WERI-Rb-1 (cell line): ENCODE data around the gene KAZN.

Experiments
- DNase-seq: peaks from one replicate; pipeline ENCODE4 v3.0.0-alpha.2; 2020
- H3K27ac ChIP-seq: fragments of 250-450 bp; sonication (Bioruptor Pico); 2 replicates; pipeline ENCODE4 v1.5.1; 2020; ENCODE audit warnings: mild to moderate bottlenecking, moderate library complexity
- H3K27me3 ChIP-seq: fragments of 250-450 bp; sonication (Bioruptor Pico); 2 replicates; pipeline ENCODE4 v1.5.1; 2021; ENCODE audit warnings: mild to moderate bottlenecking, low read depth, moderate library complexity; ENCODE audit not compliant: insufficient read depth, severe bottlenecking
- H3K36me3 ChIP-seq: fragments of 250-450 bp; sonication (Bioruptor Pico); 2 replicates; pipeline ENCODE4 v1.5.1; 2020; ENCODE audit warnings: mild to moderate bottlenecking, moderate library complexity
- H3K4me3 ChIP-seq: 2 replicates; pipeline ENCODE4 v1.5.1; 2011; ENCODE audit warnings: low read depth, mild to moderate bottlenecking, control low read depth, low read length
- H3K9me3 ChIP-seq: fragments of 250-450 bp; sonication (Bioruptor Pico); 2 replicates; pipeline ENCODE4 v1.5.1; 2021; ENCODE audit warnings: mild to moderate bottlenecking, moderate library complexity; ENCODE audit not compliant: severe bottlenecking
- CTCF ChIP-seq: IDR thresholded peaks from 2 replicates; pipeline ENCODE4 v1.5.1; 2011; ENCODE audit warnings: low read depth, mild to moderate bottlenecking, control low read depth, inconsistent platforms, low read length

KAZN gene

GRCh38 chr1:15031251-15031933 lies 432.9 kb downstream of the KAZN start:
- H3K36me3 ChIP-seq = no peaks in the 10 kb centered on the region
- no peaks in the 10 kb centered on the region for H3K9me3 ChIP-seq
- H3K27me3 ChIP-seq = no peaks in the 10 kb centered on the region
- DNase-seq = no peak
- no peak overlapping the region for H3K4me3 ChIP-seq
- no peak for TF ChIP-seq CTCF
- no peak overlapping the region for H3K27ac ChIP-seq

GRCh38 chr1:15033264-15033663 lies 434.8 kb downstream of the KAZN start:
- DNase-seq = no peak
- no peaks in the 10 kb centered on the region for H3K27me3 ChIP-seq

GRCh38 chr1:15034656-15035055 lies 436.2 kb downstream of the KAZN start:
- TF ChIP-seq CTCF = no peak
- DNase-seq = no peak
- H3K36me3 ChIP-seq = no peaks in the 10 kb centered on the region
- no peak overlapping the region for H3K4me3 ChIP-seq
- no peaks in the 10 kb centered on the region for H3K9me3 ChIP-seq
- H3K27ac ChIP-seq = no peak overlapping the region
- no peaks in the 10 kb centered on the region for H3K27me3 ChIP-seq

More at GRCh38 chr1:15033264-15033663, 434.8 kb downstream of the KAZN start:
- H3K27ac ChIP-seq = no peak overlapping the region
- no peak for TF ChIP-seq CTCF
- H3K9me3 ChIP-seq = no peaks in the 10 kb centered on the region
- H3K36me3 ChIP-seq = no peaks in the 10 kb centered on the region
- H3K4me3 ChIP-seq = no peak overlapping the region

GRCh38 chr1:15035236-15035635 lies 436.8 kb downstream of the KAZN start:
- Histone ChIP-seq H3K27ac (no peak overlapping the region), H3K36me3 (no peaks in the 10 kb centered on the region), H3K9me3 (no peaks in the 10 kb centered on the region), H3K27me3 (no peaks in the 10 kb centered on the region), H3K4me3 (no peak overlapping the region)
- TF ChIP-seq CTCF = no peak
- DNase-seq = no peak

GRCh38 chr1:15036101-15036500 lies 437.6 kb downstream of the KAZN start:
- Histone ChIP-seq H3K27me3 (no peaks in the 10 kb centered on the region), H3K36me3 (no peaks in the 10 kb centered on the region), H3K4me3 (no peak overlapping the region), H3K9me3 (no peaks in the 10 kb centered on the region), H3K27ac (no peak overlapping the region)
- TF ChIP-seq CTCF = no peak
- no peak for DNase-seq
